Muscle layer of colon (tissue), 2 donors: Measurements from ENCODE around the gene MRPS11.
"Not testable (repeated sequence)": the region's sequence is repeated elsewhere in the genome, so short reads cannot be mapped to it uniquely, and the experiment has no call there.

Experiments
- H3K27ac ChIP-seq: one replicate; pipeline ENCODE4 v1.7.0; 2013; ENCODE audit warnings: low read depth, mild to moderate bottlenecking, low read length, moderate library complexity
- H3K27me3 ChIP-seq, 2 donors: one replicate each; pipeline ENCODE4 v1.7.0; 2013; ENCODE audit warnings: low read length in 2 of 2, mild to moderate bottlenecking in 2 of 2; ENCODE audit not compliant: insufficient read depth in 2 of 2, control insufficient read depth in 1 of 2
- H3K36me3 ChIP-seq: one replicate; pipeline ENCODE4 v1.7.0; 2013; ENCODE audit warnings: mild to moderate bottlenecking, low read length; ENCODE audit not compliant: insufficient read depth
- H3K4me1 ChIP-seq: one replicate; pipeline ENCODE4 v1.7.0; 2013; ENCODE audit warnings: mild to moderate bottlenecking, low read length; ENCODE audit not compliant: insufficient read depth
- H3K4me3 ChIP-seq, 2 donors: one replicate each; pipeline ENCODE4 v1.7.0; 2013; ENCODE audit warnings: low read length in 2 of 2, low read depth in 1 of 2, mild to moderate bottlenecking in 1 of 2, moderate library complexity in 1 of 2
- H3K9ac ChIP-seq: one replicate; pipeline ENCODE4 v1.7.0; 2013; ENCODE audit warnings: low read length
- H3K9me3 ChIP-seq: one replicate; pipeline ENCODE4 v1.7.0; 2013; ENCODE audit warnings: mild to moderate bottlenecking, low read length
- donor health status: abdominal sarcoma.
- donor health status: Adenocarcinoma of cecum.

The MRPS11 gene

DNA sequence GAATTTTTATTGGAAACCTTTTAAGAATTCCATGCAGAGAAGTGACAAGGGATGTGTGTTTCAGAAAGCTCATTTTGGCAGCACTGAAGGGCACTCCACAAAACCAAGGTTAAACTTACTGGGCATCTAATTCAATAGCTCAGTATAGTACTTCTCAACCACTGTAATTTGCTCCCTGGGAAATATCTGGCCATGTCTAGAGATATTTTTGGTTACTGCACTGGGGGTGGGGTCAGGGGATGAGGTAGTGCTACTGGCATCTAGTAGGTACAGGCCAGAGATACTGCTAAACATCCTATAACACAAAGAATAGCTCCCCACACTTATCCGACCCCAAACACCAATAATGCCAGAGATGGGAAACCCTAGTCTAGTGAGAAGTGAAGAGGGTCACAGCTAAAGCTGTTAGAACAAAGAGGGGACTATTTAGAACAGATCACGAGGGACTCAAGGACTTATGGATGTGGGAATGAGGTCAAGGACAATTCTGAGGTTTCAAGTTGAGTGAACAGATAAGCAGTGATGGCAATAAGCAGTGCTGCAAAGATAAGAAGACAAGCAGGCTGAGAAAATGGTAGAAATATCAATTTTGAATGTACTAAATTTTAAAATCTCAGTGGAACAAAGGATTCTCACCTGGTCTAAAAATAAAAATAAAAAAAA lies 3.5 kb upstream of the MRPS11 start:
- Histone ChIP-seq H3K9me3 (no peaks in the 10 kb centered on the region), H3K9ac (no peak overlapping the region), H3K27ac (no peak overlapping the region), H3K4me3 (no peak overlapping the region), H3K36me3 (peaks cover 37% of the 10 kb centered on the region), H3K4me1 (peaks cover 20% of the 10 kb centered on the region), H3K27me3 (no peaks in the 10 kb centered on the region)

DNA sequence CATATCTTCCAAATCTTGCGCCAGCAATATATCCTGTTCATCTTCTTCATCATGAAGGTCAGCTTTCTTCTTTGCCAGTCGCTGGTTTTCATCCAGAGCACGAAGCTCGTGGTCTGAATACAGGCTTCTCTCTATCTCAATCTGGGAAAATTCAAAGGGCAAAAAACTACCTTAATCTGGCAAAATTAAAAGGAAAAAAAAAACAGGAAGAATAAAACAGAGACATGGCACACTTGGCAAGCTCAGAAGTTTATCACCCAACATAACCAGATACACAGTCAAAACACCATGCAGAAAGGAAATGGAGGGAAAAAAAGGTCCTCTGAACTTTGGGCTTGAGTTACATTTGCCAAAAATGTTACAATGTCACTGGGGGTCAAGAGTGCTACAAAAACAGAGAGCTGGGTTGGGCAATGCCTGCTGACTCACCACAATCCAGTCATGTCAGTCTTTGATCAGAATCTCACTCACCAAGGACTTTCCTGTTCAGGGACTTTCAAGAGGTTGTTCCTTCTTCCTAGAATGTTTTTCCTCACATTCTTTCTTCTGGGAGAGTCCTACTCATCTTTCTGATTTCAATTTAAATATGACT lies 1.8 kb upstream of the MRPS11 start:
- peaks cover 23% of the 10 kb centered on the region for H3K36me3 ChIP-seq
- H3K9me3 ChIP-seq: no peaks in the 10 kb centered on the region
- no peak overlapping the region for H3K9ac ChIP-seq
- no peaks in the 10 kb centered on the region for H3K27me3 ChIP-seq
- peak overlapping the region in 1 of 2 donors; percentile 97 for H3K4me3 ChIP-seq
- H3K4me1 ChIP-seq: peaks cover 22% of the 10 kb centered on the region
- no peak overlapping the region for H3K27ac ChIP-seq

- H3K36me3 ChIP-seq: peaks cover 34% of the 10 kb centered on the region
- H3K4me3 ChIP-seq: peak overlapping the region; percentile 89 to 97
- H3K4me1 ChIP-seq: peaks cover 22% of the 10 kb centered on the region
- peak overlapping the region; percentile 66 for H3K9ac ChIP-seq
- H3K9me3 ChIP-seq: no peaks in the 10 kb centered on the region
- no peaks in the 10 kb centered on the region for H3K27me3 ChIP-seq
- H3K27ac ChIP-seq: peak overlapping the region; percentile 95
Observed at GRCh38 chr15:88467935-88468528, 524 bp downstream of the MRPS11 start.

- H3K36me3 ChIP-seq: peaks cover 34% of the 10 kb centered on the region
- H3K9ac ChIP-seq: not testable (repeated sequence)
- H3K4me3 ChIP-seq: peak overlapping the region in 1 of 2 donors; percentile 97
Observed at GRCh38 chr15:88468721-88469120, 1.2 kb downstream of the MRPS11 start.

GRCh38 chr15:88469321-88469720 lies 1.8 kb downstream of the MRPS11 start:
- Histone ChIP-seq H3K4me1 (peaks cover 22% of the 10 kb centered on the region), H3K9me3 (no peaks in the 10 kb centered on the region), H3K36me3 (peaks cover 30% of the 10 kb centered on the region), H3K9ac (no peak overlapping the region), H3K27me3 (no peaks in the 10 kb centered on the region), H3K27ac (no peak overlapping the region), H3K4me3 (no peak overlapping the region)

More at GRCh38 chr15:88468721-88469120, 1.2 kb downstream of the MRPS11 start:
- not testable (repeated sequence) for H3K9me3 ChIP-seq, H3K27me3 ChIP-seq, H3K27ac ChIP-seq
- H3K4me1 ChIP-seq: peaks cover 22% of the 10 kb centered on the region

- Histone ChIP-seq H3K4me1 (peaks cover 18% of the 10 kb centered on the region), H3K36me3 (peaks cover 31% of the 10 kb centered on the region), H3K27ac (no peak overlapping the region), H3K4me3 (no peak overlapping the region), H3K27me3 (no peaks in the 10 kb centered on the region), H3K9ac (no peak overlapping the region), H3K9me3 (no peaks in the 10 kb centered on the region)
Observed at GRCh38 chr15:88470625-88471372, 3.3 kb downstream of the MRPS11 start.

GRCh38 chr15:88472225-88472624 lies 4.7 kb downstream of the MRPS11 start:
- Histone ChIP-seq H3K9ac (no peak overlapping the region), H3K27ac (no peak overlapping the region), H3K9me3 (no peaks in the 10 kb centered on the region), H3K36me3 (peaks cover 37% of the 10 kb centered on the region), H3K4me3 (no peak overlapping the region), H3K4me1 (peaks cover 17% of the 10 kb centered on the region), H3K27me3 (no peaks in the 10 kb centered on the region)

GRCh38 chr15:88473661-88474293 lies 6.3 kb downstream of the MRPS11 start:
- H3K4me1 ChIP-seq: peaks cover 11% of the 10 kb centered on the region
- H3K27ac ChIP-seq, H3K4me3 ChIP-seq, H3K27me3 ChIP-seq, H3K9ac ChIP-seq, H3K9me3 ChIP-seq: not testable (repeated sequence)
- H3K36me3 ChIP-seq: peaks cover 37% of the 10 kb centered on the region

DNA sequence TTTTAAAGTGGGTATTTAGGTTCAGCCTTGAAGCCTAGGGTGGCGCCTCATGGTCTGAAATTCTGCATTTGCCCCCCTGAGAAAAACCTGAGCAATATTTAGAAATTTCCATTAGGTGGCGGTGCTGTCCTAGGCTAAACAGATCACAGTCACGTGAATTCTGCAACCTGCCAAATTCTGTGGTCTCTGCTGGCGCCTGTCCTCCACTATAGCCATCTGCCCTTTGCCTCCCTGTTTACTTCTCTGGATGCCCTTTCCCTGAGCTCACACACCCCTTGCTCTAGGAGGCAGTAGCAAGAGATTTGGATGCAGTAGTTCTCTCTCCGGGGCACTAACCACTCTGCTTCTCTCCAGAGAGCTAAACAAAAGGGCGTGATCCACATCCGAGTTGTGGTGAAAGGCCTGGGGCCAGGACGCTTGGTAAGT lies 9.1 kb downstream of the MRPS11 start:
- Histone ChIP-seq H3K27ac (peak overlapping the region; percentile 4), H3K9me3 (no peaks in the 10 kb centered on the region), H3K4me1 (peaks cover 7% of the 10 kb centered on the region), H3K4me3 (peak overlapping the region in 1 of 2 donors; percentile 39), H3K27me3 (no peaks in the 10 kb centered on the region), H3K36me3 (peaks cover 36% of the 10 kb centered on the region), H3K9ac (no peak overlapping the region)

DNA sequence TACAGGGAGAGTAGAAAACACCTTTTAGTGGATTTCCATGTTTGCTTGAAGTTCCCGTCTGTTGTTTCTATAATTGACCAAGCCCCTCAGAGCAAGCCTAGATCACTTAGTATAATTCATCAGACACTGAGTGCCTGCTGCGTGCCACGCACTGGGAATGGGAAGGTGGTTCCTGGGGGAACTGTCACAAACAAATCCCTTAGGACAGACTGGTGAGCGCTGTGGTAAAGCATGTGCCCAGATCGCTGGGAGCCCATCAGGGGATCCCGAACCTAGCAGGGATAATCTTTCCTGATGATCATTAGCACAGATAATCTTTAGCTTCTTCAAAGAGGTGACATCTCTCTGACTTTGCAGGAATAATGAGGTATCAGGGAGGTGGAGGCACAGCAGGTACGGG lies 9.6 kb downstream of the MRPS11 start:
- Histone ChIP-seq H3K4me1 (peaks cover 7% of the 10 kb centered on the region), H3K27ac (no peak overlapping the region), H3K36me3 (peaks cover 32% of the 10 kb centered on the region), H3K27me3 (no peaks in the 10 kb centered on the region), H3K9me3 (no peaks in the 10 kb centered on the region), H3K4me3 (peak overlapping the region in 1 of 2 donors; percentile 39), H3K9ac (no peak overlapping the region)

GRCh38 chr15:88477904-88478303 lies 10.4 kb downstream of the MRPS11 start:
- Histone ChIP-seq H3K9ac (no peak overlapping the region), H3K4me3 (no peak overlapping the region), H3K36me3 (peaks cover 28% of the 10 kb centered on the region), H3K27me3 (no peaks in the 10 kb centered on the region), H3K9me3 (no peaks in the 10 kb centered on the region), H3K27ac (no peak overlapping the region), H3K4me1 (peaks cover 7% of the 10 kb centered on the region)
